22Rv1 (cell line): ENCODE measurements around the gene PGR.

Experiments used
- ZFX ChIP-seq: fragments of 450-650 bp; IDR thresholded peaks from 2 replicates; pipeline ENCODE4 v1.6.1; 2017; ENCODE audit warnings: antibody characterized with exemption, borderline replicate concordance
- TF ChIP-seq, protein P1 (sequence below): fragments of 450-650 bp; IDR thresholded peaks from 2 replicates; pipeline ENCODE4 v1.5.1; 2017; ENCODE audit warnings: mild to moderate bottlenecking

- TF ChIP-seq, protein P1, sequence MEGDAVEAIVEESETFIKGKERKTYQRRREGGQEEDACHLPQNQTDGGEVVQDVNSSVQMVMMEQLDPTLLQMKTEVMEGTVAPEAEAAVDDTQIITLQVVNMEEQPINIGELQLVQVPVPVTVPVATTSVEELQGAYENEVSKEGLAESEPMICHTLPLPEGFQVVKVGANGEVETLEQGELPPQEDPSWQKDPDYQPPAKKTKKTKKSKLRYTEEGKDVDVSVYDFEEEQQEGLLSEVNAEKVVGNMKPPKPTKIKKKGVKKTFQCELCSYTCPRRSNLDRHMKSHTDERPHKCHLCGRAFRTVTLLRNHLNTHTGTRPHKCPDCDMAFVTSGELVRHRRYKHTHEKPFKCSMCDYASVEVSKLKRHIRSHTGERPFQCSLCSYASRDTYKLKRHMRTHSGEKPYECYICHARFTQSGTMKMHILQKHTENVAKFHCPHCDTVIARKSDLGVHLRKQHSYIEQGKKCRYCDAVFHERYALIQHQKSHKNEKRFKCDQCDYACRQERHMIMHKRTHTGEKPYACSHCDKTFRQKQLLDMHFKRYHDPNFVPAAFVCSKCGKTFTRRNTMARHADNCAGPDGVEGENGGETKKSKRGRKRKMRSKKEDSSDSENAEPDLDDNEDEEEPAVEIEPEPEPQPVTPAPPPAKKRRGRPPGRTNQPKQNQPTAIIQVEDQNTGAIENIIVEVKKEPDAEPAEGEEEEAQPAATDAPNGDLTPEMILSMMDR, result no peak
- no peak for TF ChIP-seq ZFX
Observed at GRCh38 chr11:101031713-101032112, 97.9 kb downstream of the PGR start.
